COLO668 (cell line): Measurements from ENCODE around the gene ADAM15.

Experiments used
- DNase-seq: peaks from one replicate; lab custom pipeline; 2025; ENCODE audit not compliant: unreplicated experiment; lab: John Stamatoyannopoulos, UW

ADAM15 gene

GRCh38 chr1:155051342-155051776, 243 bp downstream of the ADAM15 start:
- DNase-seq = no peak

GRCh38 chr1:155051777-155052398, 772 bp downstream of the ADAM15 start:
- peak; percentile 53 for DNase-seq

GRCh38 chr1:155052439-155053395, 1.6 kb downstream of the ADAM15 start:
- peak; percentile 72 for DNase-seq

- no peak for DNase-seq
Observed at GRCh38 chr1:155053531-155054105, 2.5 kb downstream of the ADAM15 start.

- no peak for DNase-seq
Observed at GRCh38 chr1:155057104-155057503, 6.0 kb downstream of the ADAM15 start.

GRCh38 chr1:155057788-155058211, 6.7 kb downstream of the ADAM15 start:
- no peak for DNase-seq

GRCh38 chr1:155060736-155061135, 9.6 kb downstream of the ADAM15 start:
- no peak for DNase-seq

- peak; percentile 95 for DNase-seq
Observed at GRCh38 chr1:155061381-155062150, 10.4 kb downstream of the ADAM15 start.

- DNase-seq = peak; percentile 19
Observed at GRCh38 chr1:155062151-155062686, 11.1 kb downstream of the ADAM15 start.

- peak; percentile 82 for DNase-seq
Observed at GRCh38 chr1:155062702-155063411, 11.7 kb downstream of the ADAM15 start.

- DNase-seq = peak; percentile 73
Observed at GRCh38 chr1:155063550-155064110, 12.5 kb downstream of the ADAM15 start, which contains the start of gene EFNA4. Gene EFNA4 (plus strand): TSS chr1:155063740. CDS start chr1:155063824, 84 bp downstream.

GRCh38 chr1:155064111-155064831, 13.2 kb downstream of the ADAM15 start:
- DNase-seq = no peak

- no peak for DNase-seq
Observed at GRCh38 chr1:155064832-155065429, 13.8 kb downstream of the ADAM15 start.

- no peak for DNase-seq
Observed at GRCh38 chr1:155066777-155067176, 15.7 kb downstream of the ADAM15 start.

- no peak for DNase-seq
Observed at GRCh38 chr1:155068599-155068998, 17.5 kb downstream of the ADAM15 start.

GRCh38 chr1:155069551-155070157, 18.5 kb downstream of the ADAM15 start:
- peak; percentile 65 for DNase-seq

- peak; percentile 87 for DNase-seq
Observed at GRCh38 chr1:155070158-155070621, 19.1 kb downstream of the ADAM15 start.
